Activated B cell treated with CpG ODN at 0.5 μM for 24 hours (primary cell): Measurements from ENCODE around the gene VPS37C. TPM values are rescaled to one million over a fixed set of nuclear protein-coding genes. Genes with fewer than 3 reads are reported as not detected.
"Not testable (repeated sequence)": the region's sequence is repeated elsewhere in the genome, so short reads cannot be mapped to it uniquely, and the experiment has no call there.

ENCODE experiments used
- ATAC-seq: fragments of 200-7000 bp; cut with Tn5 transposase; one replicate; pipeline ENCODE4 v1.10.0; 2021; ENCODE audit warnings: low read depth, mild to moderate bottlenecking, moderate library complexity
- CTCF ChIA-PET: fragments of 350-600 bp; sonication (Branson Sonifier 250); formaldehyde crosslinking; loops from one replicate; lab custom pipeline; 2021; ENCODE audit warnings: antibody characterized with exemption; lab: Charles Lee
- POLR2A ChIA-PET: fragments of 350-600 bp; sonication (Branson Sonifier 250); formaldehyde crosslinking; loops from one replicate; lab custom pipeline; 2021; ENCODE audit warnings: antibody characterized with exemption; lab: Charles Lee
- DNase-seq: peaks from one replicate; pipeline ENCODE4 v3.0.0; 2022
- H3K27ac Mint-ChIP-seq: one replicate; pipeline ENCODE4 v1.8.0; 2020; ENCODE audit warnings: mixed read lengths
- H3K27me3 Mint-ChIP-seq: one replicate; pipeline ENCODE4 v1.8.0; 2021; ENCODE audit warnings: mixed read lengths
- H3K36me3 Mint-ChIP-seq: one replicate; pipeline ENCODE4 v1.8.0; 2021; ENCODE audit warnings: low read depth, mixed read lengths
- H3K4me1 Mint-ChIP-seq: one replicate; pipeline ENCODE4 v1.8.0; 2021; ENCODE audit warnings: mixed read lengths
- H3K4me3 Mint-ChIP-seq: one replicate; pipeline ENCODE4 v1.8.0; 2020; ENCODE audit warnings: mild to moderate bottlenecking, mixed read lengths
- H3K9me3 Mint-ChIP-seq: one replicate; pipeline ENCODE4 v1.8.0; 2020; ENCODE audit warnings: mixed read lengths
- CTCF ChIP-seq: fragments of 200-600 bp; IDR thresholded peaks from one replicate; pipeline ENCODE4 v1.8.0; 2022; ENCODE audit warnings: antibody characterized with exemption, mild to moderate bottlenecking
- intact Hi-C: fragments of 100-400 bp; cut with micrococcal nuclease; formaldehyde crosslinking; loops from one replicate; pipeline ENCODE4 v1.15.1; 2024
- total RNA-seq: library from RNA; stranded (reverse); gene quantifications from 2 replicates; pipeline ENCODE4 v1.2.3, GENCODE V29; 2022

VPS37C gene
- total RNA-seq, 1 donor from 2014 or later = 18.1 TPM

GRCh38 chr11:61183645-61184044, 22.4 kb upstream of the VPS37C start:
- Mint-ChIP-seq H3K4me1 (peaks cover 4% of the 10 kb centered on the region), H3K27ac (no peak overlapping the region), H3K9me3 (no peaks in the 10 kb centered on the region), H3K27me3 (no peaks in the 10 kb centered on the region), H3K36me3 (no peaks in the 10 kb centered on the region), H3K4me3 (no peak overlapping the region)
- ATAC-seq (no peak), DNase-seq (no peak)
- TF ChIP-seq CTCF = no peak
- intact Hi-C loops = no loop called here
- ChIA-PET CTCF (interaction anchor here (1.2 kb wide), 1 partner anchor 213 kb away, joined by 3 read pairs; no protein-coding TSS in a partner anchor), POLR2A (no interaction called here)

GRCh38 chr11:61181489-61181888, 20.3 kb upstream of the VPS37C start:
- ChIA-PET CTCF (no interaction called here), POLR2A (no interaction called here)
- intact Hi-C loops = no loop called here
- Mint-ChIP-seq H3K9me3 (no peaks in the 10 kb centered on the region), H3K27ac (no peak overlapping the region), H3K4me1 (no peaks in the 10 kb centered on the region), H3K27me3 (no peaks in the 10 kb centered on the region), H3K36me3 (no peaks in the 10 kb centered on the region), H3K4me3 (no peak overlapping the region)
- DNase-seq (no peak), ATAC-seq (no peak)
- no peak for TF ChIP-seq CTCF

- H3K4me3 Mint-ChIP-seq, H3K4me1 Mint-ChIP-seq, H3K36me3 Mint-ChIP-seq, H3K27ac Mint-ChIP-seq, intact Hi-C loops, ATAC-seq, CTCF ChIA-PET, H3K27me3 Mint-ChIP-seq, DNase-seq, H3K9me3 Mint-ChIP-seq: not testable (repeated sequence)
- POLR2A ChIA-PET = interaction anchor here (0.7 kb wide), 1 partner anchor 251 kb away, joined by 4 read pairs; no protein-coding TSS in a partner anchor
These were observed 19.0 kb upstream of the VPS37C start for GRCh38 chr11:61180205-61180604.

- DNase-seq (no peak), ATAC-seq (no peak)
- H3K36me3 Mint-ChIP-seq = no peaks in the 10 kb centered on the region
- no peak overlapping the region for H3K27ac Mint-ChIP-seq
- H3K27me3 Mint-ChIP-seq = peaks cover 2% of the 10 kb centered on the region
- no peak for TF ChIP-seq CTCF
- H3K4me3 Mint-ChIP-seq = no peak overlapping the region
- H3K4me1 Mint-ChIP-seq = peaks cover 13% of the 10 kb centered on the region
- ChIA-PET POLR2A (interaction anchor here (0.6 kb wide), 1 partner anchor 141 kb away, joined by 3 read pairs; no protein-coding TSS in a partner anchor), CTCF (no interaction called here)
- intact Hi-C loops = no loop called here
- H3K9me3 Mint-ChIP-seq = peaks cover 2% of the 10 kb centered on the region
These were observed 15.2 kb upstream of the VPS37C start for GRCh38 chr11:61176446-61176845.

- ATAC-seq = no peak
- Mint-ChIP-seq H3K9me3 (peaks cover 2% of the 10 kb centered on the region), H3K27ac (no peak overlapping the region), H3K27me3 (peaks cover 2% of the 10 kb centered on the region), H3K36me3 (no peaks in the 10 kb centered on the region), H3K4me1 (peaks cover 13% of the 10 kb centered on the region), H3K4me3 (no peak overlapping the region)
- POLR2A ChIA-PET = no interaction called here
- CTCF ChIA-PET = interaction anchor here (0.9 kb wide), 1 partner anchor 12 kb away, joined by 3 read pairs; no protein-coding TSS in a partner anchor
- no peak for TF ChIP-seq CTCF
- no peak for DNase-seq
- intact Hi-C loops = loop anchor here (5.0 kb wide), 1 partner anchor 343 kb away; no protein-coding TSS in a partner anchor
These were observed 13.7 kb upstream of the VPS37C start for GRCh38 chr11:61174949-61175348.
